Sigmoid colon (tissue), 4 donors: ENCODE measurements around the gene SLCO2A1.

Experiments used
- CTCF ChIP-seq, 4 experiments: fragments of 450-650 bp in 3 of 4; fragments of 200-600 bp in 1 of 4; IDR thresholded peaks; one replicate each; pipeline ENCODE4 v1.5.1; 2016 to 2019; ENCODE audit warnings: antibody characterized with exemption in 4 of 4, mild to moderate bottlenecking in 3 of 4, moderate library complexity in 2 of 4
- EP300 ChIP-seq, 4 donors: sonication (generic); formaldehyde crosslinking; IDR thresholded peaks; one replicate each; pipeline ENCODE4 v1.6.1; 2017; ENCODE audit warnings: antibody characterized with exemption in 4 of 4
- POLR2A ChIP-seq, 2 donors: fragments of 450-650 bp; IDR thresholded peaks; one replicate each; pipeline ENCODE4 v1.6.1; 2016; ENCODE audit warnings: antibody characterized with exemption in 2 of 2, mild to moderate bottlenecking in 2 of 2, moderate library complexity in 2 of 2
- POLR2AphosphoS5 ChIP-seq, 4 donors: sonication (generic); formaldehyde crosslinking; IDR thresholded peaks; one replicate each; pipeline ENCODE4 v1.6.1; 2017; ENCODE audit warnings: antibody characterized with exemption in 4 of 4

- no peak for TF ChIP-seq CTCF (IDR thresholded peaks at IDR 0.05)
- no peak for TF ChIP-seq POLR2A (IDR thresholded peaks at IDR 0.05)
- TF ChIP-seq POLR2AphosphoS5 (IDR thresholded peaks at IDR 0.05): no peak
- TF ChIP-seq EP300 (IDR thresholded peaks at IDR 0.05): no peak
These were observed 49.7 kb downstream of the SLCO2A1 start for GRCh38 chr3:133980035-133980434.
